Activated T-helper 1 cell treated with Interleukin-2 at 50 U/mL for 16 hours (primary cell): Measurements from ENCODE around the gene ZNF511.

ENCODE experiments used
- DNase-seq: peaks from one replicate; pipeline ENCODE4 v3.0.0-alpha.2; 2020; ENCODE audit warnings: low read depth

Gene ZNF511

GRCh38 chr10:133335246-133336117 lies 26.8 kb downstream of the ZNF511 start:
- peak; percentile 69 for DNase-seq

- no peak for DNase-seq
These were observed 27.4 kb downstream of the ZNF511 start for GRCh38 chr10:133336118-133336576.

GRCh38 chr10:133336577-133337369 lies 28.1 kb downstream of the ZNF511 start, which contains the start of gene CALY:
TSS of gene CALY (minus strand) at chr10:133336896. CDS start at chr10:133328989, 7,907 bp downstream.
- DNase-seq: peak; percentile 87

GRCh38 chr10:133337370-133337725 lies 28.6 kb downstream of the ZNF511 start:
- DNase-seq: no peak

GRCh38 chr10:133338080-133339071 lies 29.7 kb downstream of the ZNF511 start:
- no peak for DNase-seq

- DNase-seq: no peak
These were observed 31.1 kb downstream of the ZNF511 start for GRCh38 chr10:133339708-133340380.

- DNase-seq: no peak
These were observed 33.3 kb downstream of the ZNF511 start for GRCh38 chr10:133341983-133342382.

- DNase-seq: no peak
These were observed 34.2 kb downstream of the ZNF511 start for GRCh38 chr10:133342942-133343341.

GRCh38 chr10:133343558-133343957 lies 34.8 kb downstream of the ZNF511 start:
- no peak for DNase-seq

GRCh38 chr10:133344236-133344635 lies 35.5 kb downstream of the ZNF511 start:
- no peak for DNase-seq

- DNase-seq: no peak
These were observed 37.7 kb downstream of the ZNF511 start for GRCh38 chr10:133346413-133346812.

- no peak for DNase-seq
These were observed 39.2 kb downstream of the ZNF511 start for GRCh38 chr10:133347710-133348517.

GRCh38 chr10:133349160-133349568 lies 40.5 kb downstream of the ZNF511 start:
- no peak for DNase-seq

GRCh38 chr10:133349577-133350011 lies 40.9 kb downstream of the ZNF511 start:
- DNase-seq: no peak

- DNase-seq: no peak
These were observed 41.7 kb downstream of the ZNF511 start for GRCh38 chr10:133350283-133350949.

GRCh38 chr10:133350950-133351329 lies 42.2 kb downstream of the ZNF511 start:
- no peak for DNase-seq

GRCh38 chr10:133351408-133352318 lies 42.9 kb downstream of the ZNF511 start:
- no peak for DNase-seq

- DNase-seq: no peak
These were observed 44.7 kb downstream of the ZNF511 start for GRCh38 chr10:133353202-133353959.
